Measurements from ENCODE around the gene ATG10.

DNA sequence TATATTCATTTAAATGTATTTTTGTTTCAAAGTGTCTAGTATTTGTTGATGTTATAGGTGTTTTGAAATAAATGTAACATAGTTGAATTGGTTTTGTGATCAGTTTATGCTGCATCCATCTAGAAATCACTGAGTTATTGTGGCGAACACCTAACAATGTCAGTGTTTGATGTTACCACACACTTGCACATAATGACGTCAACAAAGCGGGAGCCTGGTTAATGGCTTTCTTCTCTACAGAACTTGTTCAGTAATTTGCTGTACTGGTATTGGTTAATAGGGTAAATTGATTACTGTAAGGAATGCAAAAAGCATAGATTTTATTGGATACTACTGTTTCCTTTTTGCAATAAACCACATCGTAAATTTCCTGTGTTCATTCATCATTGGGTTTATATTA, 133.0 kb downstream of the ATG10 start:
- TF ChIP-seq, protein P1, sequence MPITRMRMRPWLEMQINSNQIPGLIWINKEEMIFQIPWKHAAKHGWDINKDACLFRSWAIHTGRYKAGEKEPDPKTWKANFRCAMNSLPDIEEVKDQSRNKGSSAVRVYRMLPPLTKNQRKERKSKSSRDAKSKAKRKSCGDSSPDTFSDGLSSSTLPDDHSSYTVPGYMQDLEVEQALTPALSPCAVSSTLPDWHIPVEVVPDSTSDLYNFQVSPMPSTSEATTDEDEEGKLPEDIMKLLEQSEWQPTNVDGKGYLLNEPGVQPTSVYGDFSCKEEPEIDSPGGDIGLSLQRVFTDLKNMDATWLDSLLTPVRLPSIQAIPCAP (CRISPR knock-in tag; IDR thresholded peaks at IDR 0.05) = no peak
- TF ChIP-seq, protein P2, sequence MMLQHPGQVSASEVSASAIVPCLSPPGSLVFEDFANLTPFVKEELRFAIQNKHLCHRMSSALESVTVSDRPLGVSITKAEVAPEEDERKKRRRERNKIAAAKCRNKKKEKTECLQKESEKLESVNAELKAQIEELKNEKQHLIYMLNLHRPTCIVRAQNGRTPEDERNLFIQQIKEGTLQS (CRISPR knock-in tag; conservative IDR thresholded peaks at IDR 0.05) = no peak
- TF ChIP-seq, protein P3, sequence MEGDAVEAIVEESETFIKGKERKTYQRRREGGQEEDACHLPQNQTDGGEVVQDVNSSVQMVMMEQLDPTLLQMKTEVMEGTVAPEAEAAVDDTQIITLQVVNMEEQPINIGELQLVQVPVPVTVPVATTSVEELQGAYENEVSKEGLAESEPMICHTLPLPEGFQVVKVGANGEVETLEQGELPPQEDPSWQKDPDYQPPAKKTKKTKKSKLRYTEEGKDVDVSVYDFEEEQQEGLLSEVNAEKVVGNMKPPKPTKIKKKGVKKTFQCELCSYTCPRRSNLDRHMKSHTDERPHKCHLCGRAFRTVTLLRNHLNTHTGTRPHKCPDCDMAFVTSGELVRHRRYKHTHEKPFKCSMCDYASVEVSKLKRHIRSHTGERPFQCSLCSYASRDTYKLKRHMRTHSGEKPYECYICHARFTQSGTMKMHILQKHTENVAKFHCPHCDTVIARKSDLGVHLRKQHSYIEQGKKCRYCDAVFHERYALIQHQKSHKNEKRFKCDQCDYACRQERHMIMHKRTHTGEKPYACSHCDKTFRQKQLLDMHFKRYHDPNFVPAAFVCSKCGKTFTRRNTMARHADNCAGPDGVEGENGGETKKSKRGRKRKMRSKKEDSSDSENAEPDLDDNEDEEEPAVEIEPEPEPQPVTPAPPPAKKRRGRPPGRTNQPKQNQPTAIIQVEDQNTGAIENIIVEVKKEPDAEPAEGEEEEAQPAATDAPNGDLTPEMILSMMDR (IDR thresholded peaks at IDR 0.05) = no peak
- TF ChIP-seq MYBL2 (CRISPR knock-in tag; IDR thresholded peaks at IDR 0.05) = no peak
- TF ChIP-seq, protein P4, sequence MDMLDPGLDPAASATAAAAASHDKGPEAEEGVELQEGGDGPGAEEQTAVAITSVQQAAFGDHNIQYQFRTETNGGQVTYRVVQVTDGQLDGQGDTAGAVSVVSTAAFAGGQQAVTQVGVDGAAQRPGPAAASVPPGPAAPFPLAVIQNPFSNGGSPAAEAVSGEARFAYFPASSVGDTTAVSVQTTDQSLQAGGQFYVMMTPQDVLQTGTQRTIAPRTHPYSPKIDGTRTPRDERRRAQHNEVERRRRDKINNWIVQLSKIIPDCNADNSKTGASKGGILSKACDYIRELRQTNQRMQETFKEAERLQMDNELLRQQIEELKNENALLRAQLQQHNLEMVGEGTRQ (CRISPR knock-in tag; IDR thresholded peaks at IDR 0.05) = no peak
- TF ChIP-seq CREM (CRISPR knock-in tag; IDR thresholded peaks at IDR 0.05) = no peak
- TF ChIP-seq, protein P5, sequence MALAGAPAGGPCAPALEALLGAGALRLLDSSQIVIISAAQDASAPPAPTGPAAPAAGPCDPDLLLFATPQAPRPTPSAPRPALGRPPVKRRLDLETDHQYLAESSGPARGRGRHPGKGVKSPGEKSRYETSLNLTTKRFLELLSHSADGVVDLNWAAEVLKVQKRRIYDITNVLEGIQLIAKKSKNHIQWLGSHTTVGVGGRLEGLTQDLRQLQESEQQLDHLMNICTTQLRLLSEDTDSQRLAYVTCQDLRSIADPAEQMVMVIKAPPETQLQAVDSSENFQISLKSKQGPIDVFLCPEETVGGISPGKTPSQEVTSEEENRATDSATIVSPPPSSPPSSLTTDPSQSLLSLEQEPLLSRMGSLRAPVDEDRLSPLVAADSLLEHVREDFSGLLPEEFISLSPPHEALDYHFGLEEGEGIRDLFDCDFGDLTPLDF (CRISPR knock-in tag; IDR thresholded peaks at IDR 0.05) = no peak
- no peak for TF ChIP-seq ZNF121 (CRISPR knock-in tag; IDR thresholded peaks at IDR 0.05)
- TF ChIP-seq, protein P6, sequence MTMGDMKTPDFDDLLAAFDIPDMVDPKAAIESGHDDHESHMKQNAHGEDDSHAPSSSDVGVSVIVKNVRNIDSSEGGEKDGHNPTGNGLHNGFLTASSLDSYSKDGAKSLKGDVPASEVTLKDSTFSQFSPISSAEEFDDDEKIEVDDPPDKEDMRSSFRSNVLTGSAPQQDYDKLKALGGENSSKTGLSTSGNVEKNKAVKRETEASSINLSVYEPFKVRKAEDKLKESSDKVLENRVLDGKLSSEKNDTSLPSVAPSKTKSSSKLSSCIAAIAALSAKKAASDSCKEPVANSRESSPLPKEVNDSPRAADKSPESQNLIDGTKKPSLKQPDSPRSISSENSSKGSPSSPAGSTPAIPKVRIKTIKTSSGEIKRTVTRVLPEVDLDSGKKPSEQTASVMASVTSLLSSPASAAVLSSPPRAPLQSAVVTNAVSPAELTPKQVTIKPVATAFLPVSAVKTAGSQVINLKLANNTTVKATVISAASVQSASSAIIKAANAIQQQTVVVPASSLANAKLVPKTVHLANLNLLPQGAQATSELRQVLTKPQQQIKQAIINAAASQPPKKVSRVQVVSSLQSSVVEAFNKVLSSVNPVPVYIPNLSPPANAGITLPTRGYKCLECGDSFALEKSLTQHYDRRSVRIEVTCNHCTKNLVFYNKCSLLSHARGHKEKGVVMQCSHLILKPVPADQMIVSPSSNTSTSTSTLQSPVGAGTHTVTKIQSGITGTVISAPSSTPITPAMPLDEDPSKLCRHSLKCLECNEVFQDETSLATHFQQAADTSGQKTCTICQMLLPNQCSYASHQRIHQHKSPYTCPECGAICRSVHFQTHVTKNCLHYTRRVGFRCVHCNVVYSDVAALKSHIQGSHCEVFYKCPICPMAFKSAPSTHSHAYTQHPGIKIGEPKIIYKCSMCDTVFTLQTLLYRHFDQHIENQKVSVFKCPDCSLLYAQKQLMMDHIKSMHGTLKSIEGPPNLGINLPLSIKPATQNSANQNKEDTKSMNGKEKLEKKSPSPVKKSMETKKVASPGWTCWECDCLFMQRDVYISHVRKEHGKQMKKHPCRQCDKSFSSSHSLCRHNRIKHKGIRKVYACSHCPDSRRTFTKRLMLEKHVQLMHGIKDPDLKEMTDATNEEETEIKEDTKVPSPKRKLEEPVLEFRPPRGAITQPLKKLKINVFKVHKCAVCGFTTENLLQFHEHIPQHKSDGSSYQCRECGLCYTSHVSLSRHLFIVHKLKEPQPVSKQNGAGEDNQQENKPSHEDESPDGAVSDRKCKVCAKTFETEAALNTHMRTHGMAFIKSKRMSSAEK (CRISPR knock-in tag; IDR thresholded peaks at IDR 0.05; ENCODE audit: borderline replicate concordance) = no peak
- no peak for TF ChIP-seq NFYB (CRISPR knock-in tag; conservative IDR thresholded peaks at IDR 0.05; ENCODE audit: low read depth)
- TF ChIP-seq TCF7 (CRISPR knock-in tag; IDR thresholded peaks at IDR 0.05; ENCODE audit: low read depth) = no peak

Measured in WTC11 (cell line).